ENCODE measurements around the gene FAM210A.

GRCh38 chr18:13647761-13648160, 78.6 kb downstream of the FAM210A start:
- TF ChIP-seq GATA2 (IDR thresholded peaks at IDR 0.05; ENCODE audit: low read depth, low read length) (no peak), GATA3 (IDR thresholded peaks at IDR 0.05; ENCODE audit: low read depth, low read length) (no peak)

Data from SH-SY5Y (cell line).